SK-N-MC (cell line): Measurements from ENCODE around the gene ZNF296.
"Not testable (repeated sequence)": the region's sequence is repeated elsewhere in the genome, so short reads cannot be mapped to it uniquely, and the experiment has no call there.

Experiments used
- EZH2 ChIP-seq: fragments of 200-600 bp; sonication (generic); IDR thresholded peaks from one replicate; pipeline ENCODE4 v1.6.1; 2017; ENCODE audit warnings: antibody characterized with exemption
- FOXP2 ChIP-seq: optimal IDR thresholded peaks from 2 replicates; pipeline ENCODE3; 2011; ENCODE audit warnings: mild to moderate bottlenecking, moderate library complexity; ENCODE audit not compliant: insufficient read depth; ENCODE audit errors: extremely low read length, control extremely low read depth
- POLR2AphosphoS5 ChIP-seq: IDR thresholded peaks from 2 replicates; pipeline ENCODE4 v1.6.1; 2012; ENCODE audit warnings: mild to moderate bottlenecking, low read depth, low read length, borderline replicate concordance

- TF ChIP-seq EZH2, POLR2AphosphoS5, FOXP2: not testable (repeated sequence)
Observed at GRCh38 chr19:45106363-45106762, 30.1 kb upstream of the ZNF296 start.
